ENCODE data around the gene H2BK1. TPM values are rescaled to one million over a fixed set of nuclear protein-coding genes. Genes with fewer than 3 reads are reported as not detected.

Gene H2BK1
- total RNA-seq, 4 donors from 2014 or later: 4.4 TPM; not detected in 3

GRCh38 chr7:151195616-151196450 is 14.5 kb downstream of the H2BK1 start:
- intact Hi-C loops (cut with DNase I; ENCODE audit: low total_unique reads): loop anchor here (10.0 kb wide), 1 partner anchor 51 kb away; no protein-coding TSS in a partner anchor
- Histone ChIP-seq H3K27ac (no peak overlapping the region), H3K4me3 (no peak overlapping the region), H3K4me1 (peaks cover 0 to 7% of the 10 kb centered on the region in 2 donors), H3K36me3 (no peaks in the 10 kb centered on the region), H3K9me3 (no peaks in the 10 kb centered on the region), H3K27me3 (no peaks in the 10 kb centered on the region)
- no peak for TF ChIP-seq POLR2A (IDR thresholded peaks at IDR 0.05)
- TF ChIP-seq, protein P1, sequence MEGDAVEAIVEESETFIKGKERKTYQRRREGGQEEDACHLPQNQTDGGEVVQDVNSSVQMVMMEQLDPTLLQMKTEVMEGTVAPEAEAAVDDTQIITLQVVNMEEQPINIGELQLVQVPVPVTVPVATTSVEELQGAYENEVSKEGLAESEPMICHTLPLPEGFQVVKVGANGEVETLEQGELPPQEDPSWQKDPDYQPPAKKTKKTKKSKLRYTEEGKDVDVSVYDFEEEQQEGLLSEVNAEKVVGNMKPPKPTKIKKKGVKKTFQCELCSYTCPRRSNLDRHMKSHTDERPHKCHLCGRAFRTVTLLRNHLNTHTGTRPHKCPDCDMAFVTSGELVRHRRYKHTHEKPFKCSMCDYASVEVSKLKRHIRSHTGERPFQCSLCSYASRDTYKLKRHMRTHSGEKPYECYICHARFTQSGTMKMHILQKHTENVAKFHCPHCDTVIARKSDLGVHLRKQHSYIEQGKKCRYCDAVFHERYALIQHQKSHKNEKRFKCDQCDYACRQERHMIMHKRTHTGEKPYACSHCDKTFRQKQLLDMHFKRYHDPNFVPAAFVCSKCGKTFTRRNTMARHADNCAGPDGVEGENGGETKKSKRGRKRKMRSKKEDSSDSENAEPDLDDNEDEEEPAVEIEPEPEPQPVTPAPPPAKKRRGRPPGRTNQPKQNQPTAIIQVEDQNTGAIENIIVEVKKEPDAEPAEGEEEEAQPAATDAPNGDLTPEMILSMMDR (IDR thresholded peaks at IDR 0.05): no peak
- DNase-seq: no peak

DNA sequence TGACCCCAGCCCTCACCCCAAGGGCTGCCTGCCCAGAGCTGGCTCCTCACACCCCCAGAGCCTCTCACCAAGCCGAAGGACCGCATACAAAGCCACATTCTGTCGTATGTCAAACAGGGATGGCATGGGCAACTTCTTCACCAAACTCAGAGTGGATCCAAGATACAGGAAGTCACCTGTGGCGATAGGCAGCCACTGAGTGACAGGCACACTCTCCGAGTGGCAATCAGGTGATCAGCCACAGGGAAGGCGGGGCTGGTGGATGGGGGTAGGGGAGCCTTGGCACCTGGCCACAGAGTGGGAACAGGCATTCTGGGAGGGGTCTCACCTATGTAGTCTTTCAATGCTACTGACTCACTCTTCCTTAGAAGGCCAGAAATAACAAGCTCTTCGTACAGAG is 16.1 kb downstream of the H2BK1 start:
- Histone ChIP-seq H3K27ac (no peak overlapping the region), H3K4me3 (no peak overlapping the region), H3K36me3 (no peaks in the 10 kb centered on the region), H3K27me3 (no peaks in the 10 kb centered on the region), H3K9me3 (no peaks in the 10 kb centered on the region), H3K4me1 (no peaks in the 10 kb centered on the region)
- intact Hi-C loops (cut with DNase I; ENCODE audit: low total_unique reads): loop anchor here (10.0 kb wide), 1 partner anchor 49 kb away; no protein-coding TSS in a partner anchor
- DNase-seq: no peak
- TF ChIP-seq, protein P1 (IDR thresholded peaks at IDR 0.05): no peak
- no peak for TF ChIP-seq POLR2A (IDR thresholded peaks at IDR 0.05)

DNA sequence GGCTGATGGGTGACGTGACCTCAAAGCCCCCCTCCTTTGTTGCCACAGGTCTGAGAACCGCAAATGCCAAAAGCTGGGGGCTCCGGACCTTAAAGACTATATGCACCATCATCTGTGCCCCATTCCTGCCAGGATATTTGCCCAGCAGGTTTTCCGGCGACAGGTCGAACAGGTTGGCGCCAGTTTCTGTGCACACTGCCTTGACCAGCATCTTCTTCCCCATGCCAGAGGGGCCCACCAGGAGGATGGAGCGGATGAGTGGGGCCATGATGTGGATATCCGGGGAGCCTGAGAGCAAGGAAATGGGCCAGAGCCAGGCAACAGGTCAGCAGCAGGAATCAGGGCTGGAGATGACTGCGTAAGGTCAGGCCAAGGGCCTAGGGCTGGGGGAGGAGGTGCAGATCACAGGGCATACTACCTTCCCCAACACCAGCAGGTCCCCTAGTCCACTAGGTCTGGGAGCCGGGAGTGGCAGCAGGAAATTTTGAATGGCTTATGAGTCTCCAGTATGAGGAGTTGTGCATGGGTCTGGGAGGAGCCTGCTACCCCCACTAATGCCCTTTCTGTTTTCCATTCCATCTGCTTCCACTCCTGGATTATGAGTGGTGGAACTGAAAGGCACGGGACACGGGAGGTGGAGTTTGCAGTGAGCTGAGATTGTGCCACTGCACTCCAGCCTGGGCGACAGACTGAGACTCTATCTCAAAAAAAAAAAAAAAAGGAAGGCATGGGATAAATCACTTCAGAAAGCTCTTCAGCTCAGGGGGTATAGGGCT is 16.9 kb downstream of the H2BK1 start:
- intact Hi-C loops (cut with DNase I; ENCODE audit: low total_unique reads): loop anchor here (10.0 kb wide), 1 partner anchor 49 kb away; no protein-coding TSS in a partner anchor
- Histone ChIP-seq H3K4me3 (no peak overlapping the region), H3K27me3 (no peaks in the 10 kb centered on the region), H3K4me1 (no peaks in the 10 kb centered on the region), H3K9me3 (no peaks in the 10 kb centered on the region), H3K27ac (no peak overlapping the region), H3K36me3 (no peaks in the 10 kb centered on the region)
- no peak for DNase-seq
- TF ChIP-seq POLR2A (IDR thresholded peaks at IDR 0.05): no peak
- TF ChIP-seq, protein P1 (IDR thresholded peaks at IDR 0.05): no peak

DNA sequence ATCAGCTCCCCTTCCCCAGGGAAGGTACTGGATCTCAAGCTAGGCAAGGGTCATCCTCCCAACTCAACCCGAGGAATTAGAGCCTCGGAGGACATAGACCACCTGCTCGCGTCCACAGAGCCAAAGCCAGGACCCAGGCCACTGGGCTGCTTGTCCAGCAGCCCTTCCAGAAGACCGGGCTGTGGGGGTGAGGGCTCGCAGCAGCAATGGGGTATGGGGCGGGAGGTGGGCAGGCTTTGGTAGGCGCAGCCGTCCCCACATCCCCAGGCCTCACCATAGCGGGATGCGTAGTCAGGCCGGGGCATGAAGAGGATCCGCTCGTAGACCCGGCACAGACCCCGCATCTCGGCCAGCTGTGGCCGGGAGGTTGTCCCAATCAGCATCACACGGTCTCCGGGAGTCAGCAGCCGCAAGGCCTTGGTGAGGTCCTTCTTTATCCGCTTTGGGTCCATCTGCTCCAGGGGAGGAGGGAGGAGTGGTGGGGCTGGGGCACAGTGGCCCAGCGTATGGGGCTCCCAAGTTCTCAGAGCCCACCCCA is 18.2 kb downstream of the H2BK1 start:
- Histone ChIP-seq H3K36me3 (no peaks in the 10 kb centered on the region), H3K27me3 (no peaks in the 10 kb centered on the region), H3K4me3 (no peak overlapping the region), H3K4me1 (no peaks in the 10 kb centered on the region), H3K27ac (no peak overlapping the region), H3K9me3 (no peaks in the 10 kb centered on the region)
- intact Hi-C loops (cut with DNase I; ENCODE audit: low total_unique reads): loop anchor here (10.0 kb wide), 1 partner anchor 47 kb away; no protein-coding TSS in a partner anchor
- no peak for DNase-seq
- TF ChIP-seq, protein P1 (IDR thresholded peaks at IDR 0.05): no peak
- no peak for TF ChIP-seq POLR2A (IDR thresholded peaks at IDR 0.05)

Data from uterus (tissue), 4 donors.